GM12891 (cell line): Measurements from ENCODE around the gene KIAA1958.

Experiments used
- DNase-seq: peaks from one replicate; pipeline ENCODE4 v3.0.0; 2011; ENCODE audit warnings: low spot score; ENCODE audit not compliant: insufficient read length
- FAIRE-seq: peaks from 2 replicates; lab custom pipeline; 2011; peaks lifted over from hg19 to GRCh38; lab: Jason Lieb, UNC
- PAX5 ChIP-seq: IDR thresholded peaks from 2 replicates; pipeline ENCODE4 v1.6.1; 2011; ENCODE audit warnings: low read length, moderate library complexity, mild to moderate bottlenecking; ENCODE audit not compliant: insufficient read depth, severe bottlenecking
- POLR2A ChIP-seq: IDR thresholded peaks from 2 replicates; pipeline ENCODE4 v1.6.1; 2011; ENCODE audit warnings: low read depth, low read length, control low read depth
- POLR2AphosphoS5 ChIP-seq: IDR thresholded peaks from 2 replicates; pipeline ENCODE4 v1.6.1; 2011; ENCODE audit warnings: low read depth, low read length, control low read depth
- POU2F2 ChIP-seq: IDR thresholded peaks from 2 replicates; pipeline ENCODE4 v1.6.1; 2011; ENCODE audit warnings: low read depth, mild to moderate bottlenecking, control low read depth, low read length, moderate library complexity
- SPI1 ChIP-seq: IDR thresholded peaks from 2 replicates; pipeline ENCODE4 v1.6.1; 2011; ENCODE audit warnings: low read depth, low read length, control low read depth
- TAF1 ChIP-seq: IDR thresholded peaks from 2 replicates; pipeline ENCODE4 v1.6.1; 2011; ENCODE audit warnings: low read depth, low read length, control low read depth

The KIAA1958 gene

DNA sequence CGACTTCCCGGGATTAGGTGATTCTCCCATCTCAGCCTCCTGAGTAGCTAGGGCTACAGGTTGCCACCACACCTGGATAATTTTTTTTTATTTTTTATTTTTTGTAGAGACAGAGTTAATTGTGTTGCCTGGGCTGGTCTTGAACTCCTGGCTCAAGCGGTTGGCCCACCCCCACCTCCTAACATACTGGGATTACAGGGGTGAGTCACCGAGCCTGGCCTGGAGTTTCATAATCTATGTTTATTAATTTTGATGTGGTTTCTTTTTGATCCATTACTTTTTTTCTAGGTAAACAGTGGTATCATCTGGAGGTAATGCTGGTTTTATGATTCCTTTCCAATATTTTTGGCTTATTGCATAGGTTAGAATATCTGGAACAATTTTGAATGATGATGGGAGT lies 54.2 kb downstream of the KIAA1958 start:
- FAIRE-seq (no peak), DNase-seq (no peak)
- TF ChIP-seq TAF1, result no peak
- no peak for TF ChIP-seq SPI1

DNA sequence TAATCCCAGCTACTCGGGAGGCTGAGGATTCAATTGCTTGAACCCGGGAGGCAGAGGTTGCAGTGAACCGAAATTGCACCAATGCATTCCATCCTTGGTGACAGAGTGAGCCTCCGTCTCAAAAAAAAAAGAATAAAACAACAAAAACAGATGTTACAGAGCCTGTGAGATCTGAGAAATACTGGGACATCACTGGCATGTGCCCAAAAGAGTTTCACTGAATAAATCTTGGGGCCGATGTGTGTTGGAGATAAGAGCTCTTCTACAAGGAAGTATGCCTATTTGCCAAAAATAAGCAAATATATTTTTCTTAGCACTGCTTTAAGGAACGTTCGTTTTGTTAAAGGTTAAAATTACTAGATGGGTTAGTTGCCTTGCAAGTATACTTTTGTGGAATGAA lies 55.1 kb downstream of the KIAA1958 start:
- TF ChIP-seq TAF1 (no peak), POLR2A (no peak), POU2F2 (no peak), PAX5 (no peak), POLR2AphosphoS5 (no peak), SPI1 (no peak)
- FAIRE-seq (no peak), DNase-seq (no peak)

DNA sequence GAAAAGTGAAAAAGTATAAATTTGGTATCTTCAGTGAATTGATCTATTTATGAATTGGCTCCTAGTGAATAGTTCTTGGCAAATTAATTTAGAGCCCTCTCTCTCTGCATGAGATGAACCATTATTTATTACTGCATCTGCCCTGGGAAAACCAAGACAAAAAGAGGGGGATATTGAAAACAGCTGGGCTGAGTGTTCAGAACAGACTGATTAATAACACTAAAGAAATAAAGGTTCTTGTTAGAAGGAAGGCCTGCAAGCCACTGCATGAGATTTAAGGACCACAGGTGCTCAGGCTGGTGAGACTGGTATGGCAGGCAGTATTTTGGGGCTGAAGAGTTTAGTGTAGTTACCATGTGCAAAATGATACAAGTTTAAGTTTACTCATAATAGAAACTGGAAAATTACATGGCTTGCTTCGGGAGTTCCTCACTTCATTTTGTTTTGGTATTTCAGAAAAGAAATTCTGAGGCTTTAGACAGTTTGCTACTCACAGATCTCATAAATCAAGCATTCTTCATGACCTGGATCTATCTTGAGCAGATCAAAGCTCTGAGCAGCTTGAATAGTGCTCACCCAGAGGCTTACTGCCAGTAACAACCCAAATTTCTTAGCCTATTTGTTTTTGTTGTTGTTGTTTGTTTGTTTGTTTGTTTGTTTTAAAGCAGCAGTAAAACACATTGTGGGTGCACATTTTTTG lies 56.1 kb downstream of the KIAA1958 start:
- DNase-seq (no peak), FAIRE-seq (no peak)
- TF ChIP-seq POLR2A (no peak), SPI1 (no peak)

DNA sequence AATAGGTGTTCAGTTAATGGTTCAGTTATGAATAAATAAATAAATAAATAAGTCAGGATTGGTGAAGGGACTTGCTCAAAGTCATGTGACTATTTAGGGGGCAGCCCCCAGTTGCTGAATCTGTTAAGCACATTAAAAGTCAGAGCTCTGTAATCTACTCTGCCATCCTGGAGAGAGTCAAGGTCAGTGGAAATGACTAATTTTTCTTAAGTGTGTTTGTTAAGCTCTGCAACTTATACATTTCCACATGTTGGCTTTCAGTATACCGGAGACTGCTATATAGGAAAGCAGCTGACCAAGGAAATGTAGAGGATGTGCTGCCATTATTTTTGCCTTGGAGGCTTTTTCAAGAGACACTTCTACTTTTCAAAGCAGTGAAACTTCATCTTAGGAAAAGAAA lies 57.9 kb downstream of the KIAA1958 start:
- DNase-seq, result no peak
- no peak for TF ChIP-seq POU2F2
- no peak for FAIRE-seq

DNA sequence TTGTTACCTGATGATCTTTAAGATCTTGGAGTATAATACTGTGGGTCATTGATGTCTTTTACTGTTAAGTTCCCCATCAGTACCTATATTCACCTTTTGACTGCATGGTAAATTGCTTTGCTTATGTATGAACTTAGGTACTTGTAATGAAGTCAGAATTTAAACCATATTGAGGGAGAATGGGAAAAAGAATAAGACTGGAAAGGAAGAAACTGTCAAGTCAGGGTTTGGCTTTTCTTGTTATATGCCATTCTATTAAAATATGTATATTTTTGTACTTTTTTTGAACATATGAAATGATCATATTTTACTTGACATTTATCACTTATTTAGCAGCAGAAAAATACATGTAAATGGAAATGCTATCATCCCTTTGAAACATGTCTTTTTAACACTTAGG lies 58.6 kb downstream of the KIAA1958 start:
- FAIRE-seq (no peak), DNase-seq (no peak)
- no peak for TF ChIP-seq SPI1
- TF ChIP-seq TAF1, result no peak
- TF ChIP-seq POU2F2, result no peak
- no peak for TF ChIP-seq POLR2A

DNA sequence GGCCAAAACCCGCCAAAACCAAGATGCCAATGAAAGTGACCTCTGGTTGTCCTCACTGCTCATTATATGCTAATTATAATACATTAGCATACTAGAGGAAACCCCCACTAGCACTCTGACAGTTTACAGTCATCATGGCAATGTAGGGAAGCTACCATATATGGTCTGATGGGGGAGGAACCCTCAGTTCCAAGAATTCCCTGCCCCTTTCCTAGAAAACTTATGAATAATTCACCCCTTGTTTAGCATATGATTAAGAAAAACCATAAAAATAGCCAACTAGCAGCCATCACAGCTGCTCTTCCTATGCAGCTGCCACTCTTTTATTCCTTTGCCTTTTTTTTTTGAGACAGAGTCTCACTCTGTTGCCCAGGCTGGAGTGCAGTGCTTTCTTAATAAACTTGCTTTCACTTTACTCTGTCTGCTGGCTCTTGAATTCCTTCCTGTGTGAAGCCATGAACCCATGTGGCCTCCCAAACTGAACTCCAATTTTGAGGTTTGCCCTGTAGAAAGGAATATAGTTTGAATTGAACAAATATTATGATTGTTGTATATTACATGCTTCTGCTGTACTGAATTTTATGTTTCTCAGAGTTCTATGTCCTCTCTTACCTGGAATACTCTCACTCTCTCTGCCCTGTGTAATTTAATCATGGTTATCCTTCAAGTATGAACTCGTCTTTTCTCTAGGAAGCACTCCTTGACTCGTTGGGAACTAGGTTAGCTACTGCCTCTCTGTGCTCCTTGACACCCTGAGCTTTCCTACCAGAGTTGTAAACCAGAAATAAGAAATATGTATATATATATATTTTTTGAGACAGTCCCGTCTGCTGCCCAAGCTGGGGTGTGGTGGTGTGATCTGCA lies 59.8 kb downstream of the KIAA1958 start:
- TF ChIP-seq POLR2A (no peak), POLR2AphosphoS5 (no peak), TAF1 (no peak), PAX5 (no peak), SPI1 (no peak), POU2F2 (no peak)
- DNase-seq, result no peak
- no peak for FAIRE-seq

DNA sequence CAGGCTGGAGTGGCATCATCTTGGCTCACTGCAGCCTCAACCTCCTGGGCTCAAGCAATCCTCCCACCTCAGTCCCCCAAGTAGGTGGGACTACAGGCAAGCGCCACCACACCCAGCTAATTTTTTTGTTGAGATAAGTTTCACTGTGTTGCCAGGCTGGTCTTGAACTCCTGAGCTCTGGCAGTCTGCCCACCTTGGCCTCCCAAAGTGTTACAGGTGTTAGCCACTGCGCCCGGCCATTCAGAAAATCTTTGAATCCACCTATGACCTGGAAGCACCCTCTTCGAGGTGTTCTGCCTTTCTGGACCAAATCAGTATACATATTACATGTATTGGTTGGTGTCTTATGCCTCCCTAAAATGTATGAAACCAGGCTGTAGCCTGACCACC lies 61.4 kb downstream of the KIAA1958 start:
- DNase-seq (no peak), FAIRE-seq (no peak)
- TF ChIP-seq POU2F2 (no peak), TAF1 (no peak), SPI1 (no peak), POLR2A (no peak), PAX5 (no peak), POLR2AphosphoS5 (no peak)

DNA sequence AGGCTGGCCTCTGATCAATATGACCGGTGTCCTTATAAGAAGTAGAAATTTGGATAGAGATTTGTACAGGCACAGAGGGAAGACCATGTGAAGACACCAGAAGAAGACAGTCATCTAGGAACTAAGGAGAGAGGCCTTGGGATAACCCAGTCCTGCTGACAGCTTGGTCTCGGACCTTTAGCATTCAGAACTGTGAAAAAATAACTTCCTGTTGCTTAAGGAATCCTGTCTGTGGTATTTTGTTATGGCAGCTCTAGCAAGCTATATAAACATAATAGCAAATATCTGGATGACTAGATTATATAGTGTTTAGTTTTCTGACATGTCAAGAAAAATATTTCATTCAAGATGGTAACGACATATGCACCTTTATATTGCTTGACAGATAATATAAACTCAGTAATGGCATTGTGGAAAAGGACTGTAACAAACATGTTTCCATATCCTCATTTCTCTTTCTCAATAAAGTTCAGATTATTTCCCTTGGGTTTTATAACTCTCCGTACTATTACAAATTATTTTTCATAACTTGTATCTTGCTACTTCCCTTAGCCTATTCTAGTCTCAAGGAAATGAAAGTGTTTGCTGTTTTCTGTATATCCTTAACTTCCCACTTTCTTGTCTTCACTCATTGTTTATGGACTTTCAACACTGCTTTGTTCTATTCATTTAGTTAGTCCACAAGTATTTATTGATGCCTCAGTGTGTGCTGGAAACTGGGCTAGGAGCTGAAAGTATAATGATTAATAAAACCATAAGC lies 62.4 kb downstream of the KIAA1958 start:
- FAIRE-seq, result no peak
- no peak for DNase-seq
- no peak for TF ChIP-seq PAX5
- TF ChIP-seq POU2F2, result no peak
- TF ChIP-seq SPI1, result no peak
- TF ChIP-seq POLR2AphosphoS5, result no peak

DNA sequence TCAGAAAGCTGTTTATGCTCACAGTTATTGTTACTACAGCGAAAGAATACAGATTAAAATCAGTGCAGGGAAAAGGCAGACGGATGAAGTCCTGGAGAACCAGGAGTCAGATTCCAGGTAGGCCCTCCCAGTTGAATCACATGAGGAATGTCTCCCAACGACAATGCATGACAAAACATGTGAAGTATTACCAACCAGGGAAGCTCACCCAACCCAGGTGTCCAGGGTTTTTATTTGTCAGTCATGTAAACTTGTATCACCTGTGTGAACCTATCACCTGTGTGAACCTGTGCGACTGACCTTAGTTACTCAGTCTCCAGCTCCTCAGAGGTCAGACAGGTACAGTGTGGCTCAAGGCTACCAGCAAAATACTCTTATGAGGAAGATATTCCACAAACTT lies 63.9 kb downstream of the KIAA1958 start:
- no peak for TF ChIP-seq PAX5
- no peak for TF ChIP-seq POLR2AphosphoS5
- no peak for TF ChIP-seq POU2F2
- no peak for TF ChIP-seq POLR2A
- no peak for TF ChIP-seq SPI1
- TF ChIP-seq TAF1, result no peak
- no peak for DNase-seq
- no peak for FAIRE-seq

DNA sequence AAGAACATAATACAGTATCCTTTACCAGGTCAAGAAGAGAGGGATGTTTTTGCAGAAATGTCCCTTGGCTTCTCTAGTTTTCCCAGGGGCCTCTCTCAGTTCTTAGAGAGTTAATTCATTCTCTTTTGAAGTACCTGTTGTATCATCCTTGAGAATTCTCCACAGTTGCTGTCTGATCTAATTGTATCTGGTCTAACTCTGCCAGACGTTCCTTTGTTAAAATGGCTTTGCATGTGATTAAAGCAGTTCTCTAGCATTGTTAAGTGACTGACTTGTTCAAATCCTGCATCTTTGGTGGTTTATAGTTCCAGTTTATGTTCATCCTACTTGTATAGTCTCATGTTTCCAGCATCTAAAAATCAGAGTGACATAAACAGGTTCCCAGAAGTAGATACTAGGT lies 65.0 kb downstream of the KIAA1958 start:
- DNase-seq (no peak), FAIRE-seq (no peak)
- TF ChIP-seq POLR2A (no peak), PAX5 (no peak), POLR2AphosphoS5 (no peak), POU2F2 (no peak), SPI1 (no peak), TAF1 (no peak)
